ENCODE data around the gene IL1R1.

IL1R1 gene

GRCh38 chr2:102209474-102209873 lies 66.9 kb downstream of the IL1R1 start:
- no peak for DNase-seq

DNA sequence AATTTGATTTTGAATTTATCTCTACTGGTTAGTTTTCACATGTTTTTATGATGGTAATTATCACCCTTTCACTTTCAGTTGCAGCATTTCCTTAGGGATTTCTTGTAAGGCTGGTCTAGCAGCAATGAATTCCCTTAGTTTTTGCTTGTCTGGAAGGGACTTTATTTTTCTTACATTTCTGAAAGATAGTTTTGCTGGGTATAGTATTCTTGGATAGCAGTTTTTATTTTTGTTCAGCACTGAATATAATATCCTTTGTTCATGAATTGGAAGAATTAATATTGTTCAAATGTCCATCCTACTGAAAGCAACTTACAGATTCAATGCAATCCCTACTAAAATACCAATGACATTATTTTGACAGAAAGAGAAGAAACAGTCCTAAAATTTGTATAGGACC lies 74.5 kb downstream of the IL1R1 start:
- DNase-seq: no peak

DNA sequence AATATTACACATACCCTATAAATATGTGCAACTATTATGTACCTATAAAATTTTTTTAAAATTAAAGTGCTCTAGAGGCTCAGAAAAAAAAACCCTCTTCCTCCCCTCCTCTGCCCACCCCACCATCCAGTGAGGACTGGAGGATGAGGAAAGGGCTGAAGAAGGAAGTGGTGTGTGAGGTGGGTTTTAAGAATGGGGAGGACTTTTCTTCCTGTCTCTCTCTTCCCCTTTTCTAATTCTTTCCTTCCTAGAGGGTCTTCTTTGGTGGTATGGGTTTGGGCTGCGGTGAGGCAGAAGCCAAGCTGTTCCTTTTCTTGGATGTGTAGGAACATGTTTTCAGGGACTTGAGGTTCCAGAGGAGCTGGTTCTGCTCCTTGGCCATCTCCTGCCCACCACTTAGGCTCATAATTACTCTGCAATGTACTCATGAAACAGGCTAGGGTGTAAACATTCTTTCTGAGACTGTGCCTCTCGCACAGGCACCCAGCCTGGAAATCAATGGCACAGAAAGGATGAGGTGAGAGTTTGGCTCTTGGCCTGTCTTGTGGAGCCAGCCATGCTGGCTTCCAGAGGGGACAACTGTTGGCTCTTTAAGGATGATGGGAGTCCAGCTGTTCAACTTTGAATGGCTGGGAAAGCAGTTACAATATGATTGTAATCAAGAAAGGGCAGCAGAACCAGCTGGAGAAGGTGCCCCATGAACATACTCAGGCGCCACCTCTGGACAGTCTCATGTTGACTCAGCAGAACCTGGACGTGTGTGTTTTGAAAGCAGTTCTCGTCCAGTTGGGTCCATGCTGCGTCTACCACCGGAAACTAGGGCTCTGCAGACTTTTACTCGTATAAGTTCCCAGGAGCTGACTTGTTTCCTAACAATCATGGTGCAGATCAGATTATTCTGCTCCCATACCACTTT lies 82.5 kb downstream of the IL1R1 start:
- peak; percentile 29 for DNase-seq

GRCh38 chr2:102226171-102226570 lies 83.6 kb downstream of the IL1R1 start:
- DNase-seq: no peak

DNA sequence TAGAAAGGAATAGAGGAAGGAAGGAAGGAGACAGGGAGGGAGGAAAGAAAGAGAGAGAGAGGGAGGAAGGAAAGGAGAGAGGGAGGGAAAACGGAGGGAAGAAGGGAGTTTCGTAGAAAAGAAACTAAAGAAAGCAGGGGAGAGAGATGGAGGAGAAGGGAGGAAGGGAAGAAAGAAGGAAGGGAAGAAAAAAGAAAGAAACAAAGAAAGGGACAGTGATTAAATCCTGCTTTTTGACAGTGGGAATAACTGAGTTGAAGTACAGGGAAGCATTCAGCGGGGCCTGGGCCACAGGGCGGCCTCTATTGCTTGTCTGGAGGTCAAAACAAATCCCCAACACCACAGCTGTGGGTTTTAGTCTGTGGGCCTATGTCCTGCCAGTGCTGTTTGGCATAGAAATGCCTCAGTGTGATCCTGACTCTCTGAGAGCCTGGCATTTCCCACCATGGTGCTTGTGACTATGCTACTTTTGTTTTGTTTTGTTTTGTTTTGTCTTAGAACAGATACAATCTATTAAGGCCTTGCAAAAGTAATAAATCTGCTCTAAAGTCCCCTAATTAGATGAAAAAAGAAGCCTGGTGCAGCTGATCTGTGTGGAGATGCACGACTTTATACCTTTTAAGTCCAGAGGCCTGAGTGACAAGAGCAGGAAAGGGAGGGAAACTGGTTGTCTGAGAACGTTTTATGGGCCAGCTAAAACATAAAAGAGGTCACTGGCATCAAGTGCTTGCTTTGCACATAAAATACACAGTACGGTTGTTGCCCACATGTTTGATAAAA lies 84.3 kb downstream of the IL1R1 start:
- DNase-seq: peak; percentile 93

DNA sequence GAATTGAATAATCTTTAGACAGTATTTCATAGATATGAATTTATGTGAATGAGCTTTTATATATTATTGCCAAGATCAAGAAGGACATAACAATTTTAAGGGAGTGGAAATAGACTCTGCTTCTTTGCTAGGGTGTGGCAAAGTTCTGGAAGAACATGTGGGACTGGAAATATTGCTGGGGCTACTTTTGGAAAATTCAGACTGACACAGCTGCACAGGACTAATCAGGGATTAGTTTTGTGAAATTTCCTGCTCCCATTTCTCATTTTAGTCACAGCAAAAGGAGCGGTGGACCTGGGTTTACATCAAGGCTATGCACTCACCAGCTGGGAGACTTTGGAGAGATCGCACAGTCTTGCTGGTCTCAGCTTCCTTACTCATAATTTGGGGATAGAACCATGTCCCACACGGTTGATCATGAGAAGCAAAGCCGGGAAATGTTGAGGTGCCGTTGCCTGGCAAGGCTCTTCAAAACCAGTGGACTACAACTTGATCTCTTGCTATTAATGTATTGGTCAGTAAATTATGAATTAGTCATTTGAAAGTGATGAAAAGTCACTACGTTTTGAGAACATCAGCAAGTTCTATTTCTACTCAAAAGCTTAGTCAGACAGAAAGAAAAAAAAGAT lies 86.7 kb downstream of the IL1R1 start:
- no peak for DNase-seq
